GM23338 (cell line): ENCODE data around the gene CD247. TPM values are rescaled to one million over a fixed set of nuclear protein-coding genes. Genes with fewer than 3 reads are reported as not detected.

Source experiments
- ATAC-seq: fragments of 200-7000 bp; cut with Tn5 transposase; 3 replicates; pipeline ENCODE4 v1.9.1; 2020
- DNase-seq: peaks from one replicate; pipeline ENCODE4 v3.0.0-alpha.2; 2015; ENCODE audit warnings: low spot score
- H2AFZ ChIP-seq: fragments of 200-600 bp; sonication (generic); 2 replicates; pipeline ENCODE4 v1.8.0; 2016; ENCODE audit warnings: antibody characterized with exemption, mild to moderate bottlenecking, moderate library complexity
- H3F3A ChIP-seq: fragments of 200-600 bp; sonication (generic); replicated peaks from 2 replicates; pipeline ENCODE4 v1.8.0; 2017; ENCODE audit warnings: antibody characterized with exemption, mixed run types, low read depth
- H3K27ac ChIP-seq: fragments of 200-600 bp; sonication (generic); 2 replicates; pipeline ENCODE4 v1.6.1; 2016; ENCODE audit warnings: low read depth
- H3K27me3 ChIP-seq: fragments of 200-600 bp; sonication (generic); 2 replicates; pipeline ENCODE4 v1.8.0; 2016; ENCODE audit warnings: mild to moderate bottlenecking, mixed run types, moderate library complexity; ENCODE audit not compliant: insufficient read depth
- H3K36me3 ChIP-seq: fragments of 200-600 bp; sonication (generic); 2 replicates; pipeline ENCODE4 v1.8.0; 2016; ENCODE audit warnings: mild to moderate bottlenecking; ENCODE audit not compliant: insufficient read depth
- H3K4me1 ChIP-seq: fragments of 200-600 bp; sonication (generic); 2 replicates; pipeline ENCODE4 v1.8.0; 2016; ENCODE audit warnings: mild to moderate bottlenecking, moderate library complexity; ENCODE audit not compliant: insufficient read depth
- H3K4me2 ChIP-seq: fragments of 200-600 bp; sonication (generic); 2 replicates; pipeline ENCODE4 v1.7.1; 2017; ENCODE audit warnings: mixed run types
- H3K4me3 ChIP-seq: fragments of 200-600 bp; sonication (generic); 2 replicates; pipeline ENCODE4 v1.6.1; 2016; ENCODE audit warnings: mixed run types
- H3K79me2 ChIP-seq: fragments of 200-600 bp; sonication (generic); replicated peaks from 2 replicates; pipeline ENCODE4 v1.8.0; 2017; ENCODE audit warnings: mild to moderate bottlenecking; ENCODE audit not compliant: insufficient read depth
- H3K9me2 ChIP-seq: fragments of 200-600 bp; sonication (generic); 2 replicates; pipeline ENCODE4 v1.8.0; 2017; ENCODE audit not compliant: insufficient read depth
- H4K20me1 ChIP-seq: fragments of 200-600 bp; sonication (generic); replicated peaks from 2 replicates; pipeline ENCODE4 v1.8.0; 2017; ENCODE audit warnings: mild to moderate bottlenecking; ENCODE audit not compliant: insufficient read depth
- H3K27ac Mint-ChIP-seq: 2 replicates; pipeline ENCODE4 v1.8.0; 2020; ENCODE audit warnings: inconsistent platforms, mild to moderate bottlenecking, moderate library complexity, mixed read lengths
- H3K27me3 Mint-ChIP-seq: 3 replicates; pipeline ENCODE4 v1.8.0; 2022; ENCODE audit warnings: low read depth, mild to moderate bottlenecking, moderate library complexity, mixed read lengths, inconsistent platforms; ENCODE audit not compliant: insufficient read depth, poor library complexity
- H3K36me3 Mint-ChIP-seq: 3 replicates; pipeline ENCODE4 v1.8.0; 2021; ENCODE audit warnings: low read depth, mild to moderate bottlenecking, inconsistent platforms, moderate library complexity, mixed read lengths
- H3K4me1 Mint-ChIP-seq: 3 replicates; pipeline ENCODE4 v1.8.0; 2020; ENCODE audit warnings: mild to moderate bottlenecking, inconsistent platforms, mixed read lengths
- H3K4me3 Mint-ChIP-seq: 3 replicates; pipeline ENCODE4 v1.8.0; 2021; ENCODE audit warnings: moderate library complexity, mild to moderate bottlenecking, inconsistent platforms, mixed read lengths
- H3K9me3 Mint-ChIP-seq: 3 replicates; pipeline ENCODE4 v1.8.0; 2020; ENCODE audit warnings: moderate library complexity, mild to moderate bottlenecking, inconsistent platforms, mixed read lengths
- EZH2 ChIP-seq: fragments of 200-600 bp; sonication (generic); IDR thresholded peaks from one replicate; pipeline ENCODE4 v1.8.0; 2017; ENCODE audit warnings: antibody characterized with exemption, mild to moderate bottlenecking, low read depth; ENCODE audit not compliant: unreplicated experiment
- EZH2phosphoT487 ChIP-seq: fragments of 200-600 bp; sonication (generic); IDR thresholded peaks from one replicate; pipeline ENCODE4 v1.8.1; 2018; ENCODE audit warnings: antibody characterized with exemption; ENCODE audit not compliant: unreplicated experiment
- JUNB ChIP-seq: IDR thresholded peaks from one replicate; pipeline ENCODE4 v1.6.1; 2016; ENCODE audit warnings: antibody characterized with exemption; ENCODE audit not compliant: unreplicated experiment
- NANOG ChIP-seq: IDR thresholded peaks from 2 replicates; pipeline ENCODE4 v1.6.1; 2016; ENCODE audit warnings: antibody characterized with exemption, borderline replicate concordance
- POLR2AphosphoS5 ChIP-seq: IDR thresholded peaks from 2 replicates; pipeline ENCODE4 v1.6.1; 2016; ENCODE audit warnings: antibody characterized with exemption, low read depth
- ZNF331 ChIP-seq: fragments of 250-450 bp; sonication (Bioruptor Pico); IDR thresholded peaks from 2 replicates; pipeline ENCODE4 v1.5.0; 2020; ENCODE audit warnings: low read depth, mild to moderate bottlenecking, moderate library complexity
- polyA plus RNA-seq: library from polyadenylated mRNA; unstranded; fragments of >200 nt; fragmentation: Nextera tagmentation; extraction: Ambion mirVana; gene quantifications from 2 replicates; pipeline ENCODE4 v1.2.1, GENCODE V29; 2016
- total RNA-seq: library from RNA; depleted of rRNA; stranded (reverse); fragments of >200 nt; shearing (Covaris generic); gene quantifications from 2 replicates; pipeline ENCODE4 v1.2.3, GENCODE V29; 2014
- TF ChIP-seq, protein P1 (sequence below): fragments of 250-450 bp; sonication (Bioruptor Pico); IDR thresholded peaks from 2 replicates; pipeline ENCODE4 v1.5.0; 2020; ENCODE audit warnings: mild to moderate bottlenecking, moderate library complexity
- TF ChIP-seq, protein P2 (sequence below): IDR thresholded peaks from 2 replicates; pipeline ENCODE4 v1.6.1; 2016; ENCODE audit warnings: antibody characterized with exemption
- TF ChIP-seq, protein P3 (sequence below), 2 experiments: fragments of 200-600 bp in 1 of 2; sonication (generic) in 1 of 2; conservative IDR thresholded peaks; 2 replicates each; pipeline versions ENCODE4 v1.5.1 to v1.6.1; 2016 to 2017; ENCODE audit warnings: antibody characterized with exemption in 2 of 2, low read depth in 2 of 2, mild to moderate bottlenecking in 2 of 2, moderate library complexity in 1 of 2

CD247 gene
- total and polyA plus RNA-seq, 2 experiments from 2014 or later, result 1.2 to 1.4 TPM

DNA sequence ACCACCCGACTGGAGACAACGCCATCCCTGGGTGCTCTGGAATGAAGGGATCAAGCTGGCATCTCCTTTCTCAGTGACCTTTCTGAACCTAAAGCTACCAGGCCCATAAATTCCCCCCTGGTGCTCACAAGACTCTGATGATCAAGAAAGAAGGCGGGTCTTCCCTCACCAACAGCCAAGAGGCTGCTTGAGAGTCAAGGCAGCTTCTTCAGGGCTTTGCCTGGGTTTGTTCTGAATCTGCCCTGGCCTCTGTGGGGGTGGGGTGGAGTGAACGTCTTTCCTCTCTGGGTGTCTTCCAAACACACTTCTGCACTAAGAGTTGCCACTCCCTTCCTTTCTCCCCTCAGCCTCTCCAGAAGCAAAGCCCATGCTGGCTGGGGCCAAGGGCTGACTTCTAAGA is 36.1 kb downstream of the CD247 start:
- no peaks in the 10 kb centered on the region for H3K9me3 Mint-ChIP-seq
- Histone ChIP-seq H3K79me2 (no peaks in the 10 kb centered on the region), H3K9me2 (no peaks in the 10 kb centered on the region), H3K4me3 (no peak overlapping the region), H4K20me1 (no peaks in the 10 kb centered on the region), H3K4me1 (no peaks in the 10 kb centered on the region), H3K27me3 (no peaks in the 10 kb centered on the region), H3F3A (no peaks in the 10 kb centered on the region), H3K36me3 (no peaks in the 10 kb centered on the region; the same call in 1 of the 2 replicates), H2AFZ (no peak overlapping the region), H3K4me2 (no peak overlapping the region), H3K27ac (no peak overlapping the region)
- ATAC-seq (no peak), DNase-seq (no peak)
- no peak overlapping the region for H3K27ac Mint-ChIP-seq
- H3K27me3 Mint-ChIP-seq, result peaks cover 3% of the 10 kb centered on the region
- H3K36me3 Mint-ChIP-seq, result no peaks in the 10 kb centered on the region
- H3K4me1 Mint-ChIP-seq, result peaks cover 14% of the 10 kb centered on the region
- H3K4me3 Mint-ChIP-seq, result no peak overlapping the region
- TF ChIP-seq, protein P1, sequence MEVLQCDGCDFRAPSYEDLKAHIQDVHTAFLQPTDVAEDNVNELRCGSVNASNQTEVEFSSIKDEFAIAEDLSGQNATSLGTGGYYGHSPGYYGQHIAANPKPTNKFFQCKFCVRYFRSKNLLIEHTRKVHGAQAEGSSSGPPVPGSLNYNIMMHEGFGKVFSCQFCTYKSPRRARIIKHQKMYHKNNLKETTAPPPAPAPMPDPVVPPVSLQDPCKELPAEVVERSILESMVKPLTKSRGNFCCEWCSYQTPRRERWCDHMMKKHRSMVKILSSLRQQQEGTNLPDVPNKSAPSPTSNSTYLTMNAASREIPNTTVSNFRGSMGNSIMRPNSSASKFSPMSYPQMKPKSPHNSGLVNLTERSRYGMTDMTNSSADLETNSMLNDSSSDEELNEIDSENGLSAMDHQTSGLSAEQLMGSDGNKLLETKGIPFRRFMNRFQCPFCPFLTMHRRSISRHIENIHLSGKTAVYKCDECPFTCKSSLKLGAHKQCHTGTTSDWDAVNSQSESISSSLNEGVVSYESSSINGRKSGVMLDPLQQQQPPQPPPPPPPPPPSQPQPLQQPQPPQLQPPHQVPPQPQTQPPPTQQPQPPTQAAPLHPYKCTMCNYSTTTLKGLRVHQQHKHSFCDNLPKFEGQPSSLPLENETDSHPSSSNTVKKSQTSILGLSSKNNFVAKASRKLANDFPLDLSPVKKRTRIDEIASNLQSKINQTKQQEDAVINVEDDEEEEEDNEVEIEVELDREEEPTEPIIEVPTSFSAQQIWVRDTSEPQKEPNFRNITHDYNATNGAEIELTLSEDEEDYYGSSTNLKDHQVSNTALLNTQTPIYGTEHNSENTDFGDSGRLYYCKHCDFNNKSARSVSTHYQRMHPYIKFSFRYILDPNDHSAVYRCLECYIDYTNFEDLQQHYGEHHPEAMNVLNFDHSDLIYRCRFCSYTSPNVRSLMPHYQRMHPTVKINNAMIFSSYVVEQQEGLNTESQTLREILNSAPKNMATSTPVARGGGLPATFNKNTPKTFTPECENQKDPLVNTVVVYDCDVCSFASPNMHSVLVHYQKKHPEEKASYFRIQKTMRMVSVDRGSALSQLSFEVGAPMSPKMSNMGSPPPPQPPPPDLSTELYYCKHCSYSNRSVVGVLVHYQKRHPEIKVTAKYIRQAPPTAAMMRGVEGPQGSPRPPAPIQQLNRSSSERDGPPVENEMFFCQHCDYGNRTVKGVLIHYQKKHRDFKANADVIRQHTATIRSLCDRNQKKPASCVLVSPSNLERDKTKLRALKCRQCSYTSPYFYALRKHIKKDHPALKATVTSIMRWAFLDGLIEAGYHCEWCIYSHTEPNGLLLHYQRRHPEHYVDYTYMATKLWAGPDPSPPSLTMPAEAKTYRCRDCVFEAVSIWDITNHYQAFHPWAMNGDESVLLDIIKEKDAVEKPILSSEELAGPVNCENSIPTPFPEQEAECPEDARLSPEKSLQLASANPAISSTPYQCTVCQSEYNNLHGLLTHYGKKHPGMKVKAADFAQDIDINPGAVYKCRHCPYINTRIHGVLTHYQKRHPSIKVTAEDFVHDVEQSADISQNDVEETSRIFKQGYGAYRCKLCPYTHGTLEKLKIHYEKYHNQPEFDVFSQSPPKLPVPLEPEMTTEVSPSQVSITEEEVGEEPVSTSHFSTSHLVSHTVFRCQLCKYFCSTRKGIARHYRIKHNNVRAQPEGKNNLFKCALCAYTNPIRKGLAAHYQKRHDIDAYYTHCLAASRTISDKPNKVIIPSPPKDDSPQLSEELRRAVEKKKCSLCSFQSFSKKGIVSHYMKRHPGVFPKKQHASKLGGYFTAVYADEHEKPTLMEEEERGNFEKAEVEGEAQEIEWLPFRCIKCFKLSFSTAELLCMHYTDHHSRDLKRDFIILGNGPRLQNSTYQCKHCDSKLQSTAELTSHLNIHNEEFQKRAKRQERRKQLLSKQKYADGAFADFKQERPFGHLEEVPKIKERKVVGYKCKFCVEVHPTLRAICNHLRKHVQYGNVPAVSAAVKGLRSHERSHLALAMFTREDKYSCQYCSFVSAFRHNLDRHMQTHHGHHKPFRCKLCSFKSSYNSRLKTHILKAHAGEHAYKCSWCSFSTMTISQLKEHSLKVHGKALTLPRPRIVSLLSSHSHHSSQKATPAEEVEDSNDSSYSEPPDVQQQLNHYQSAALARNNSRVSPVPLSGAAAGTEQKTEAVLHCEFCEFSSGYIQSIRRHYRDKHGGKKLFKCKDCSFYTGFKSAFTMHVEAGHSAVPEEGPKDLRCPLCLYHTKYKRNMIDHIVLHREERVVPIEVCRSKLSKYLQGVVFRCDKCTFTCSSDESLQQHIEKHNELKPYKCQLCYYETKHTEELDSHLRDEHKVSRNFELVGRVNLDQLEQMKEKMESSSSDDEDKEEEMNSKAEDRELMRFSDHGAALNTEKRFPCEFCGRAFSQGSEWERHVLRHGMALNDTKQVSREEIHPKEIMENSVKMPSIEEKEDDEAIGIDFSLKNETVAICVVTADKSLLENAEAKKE (CRISPR knock-in tag), result no peak

DNA sequence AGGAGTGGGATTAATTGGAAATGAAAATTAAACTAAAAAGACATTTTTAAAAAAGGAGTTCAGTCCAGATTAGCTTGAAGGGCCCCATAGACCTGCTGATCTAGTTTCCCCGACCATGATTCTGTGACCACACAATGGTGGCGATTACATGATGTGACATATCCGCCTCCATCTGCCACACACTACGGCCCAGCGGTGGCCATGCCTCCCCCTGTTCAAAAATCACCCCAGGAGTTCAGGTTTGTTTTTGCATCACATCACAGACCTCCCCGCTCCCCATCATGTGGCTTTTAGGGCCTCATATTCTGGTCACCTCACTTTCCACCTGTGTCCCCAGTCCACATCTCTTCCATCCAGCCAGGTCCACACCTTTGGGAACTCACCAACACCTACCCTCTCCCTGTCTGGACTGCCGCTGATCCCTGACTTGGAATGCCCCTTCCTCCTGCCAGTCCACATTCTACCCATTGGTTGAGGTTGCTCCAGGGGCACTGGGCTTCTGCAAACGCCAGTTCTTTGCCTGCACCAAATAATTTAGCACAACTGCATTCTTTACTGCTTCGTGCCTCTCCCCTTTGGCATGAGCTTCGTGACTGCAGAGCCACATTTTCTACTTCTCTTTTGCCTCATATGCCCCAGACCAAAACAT is 38.9 kb downstream of the CD247 start:
- Histone ChIP-seq H3K4me3 (no peak overlapping the region), H3K4me1 (no peaks in the 10 kb centered on the region), H2AFZ (peak overlapping the region; percentile 69; the same call in 1 of the 2 replicates), H4K20me1 (no peaks in the 10 kb centered on the region), H3K27me3 (no peaks in the 10 kb centered on the region), H3K79me2 (no peaks in the 10 kb centered on the region), H3K9me2 (no peaks in the 10 kb centered on the region), H3F3A (no peaks in the 10 kb centered on the region), H3K27ac (no peak overlapping the region; the same call in 1 of the 2 replicates), H3K36me3 (no peaks in the 10 kb centered on the region; the same call in 1 of the 2 replicates), H3K4me2 (no peak overlapping the region)
- no peaks in the 10 kb centered on the region for H3K4me1 Mint-ChIP-seq
- DNase-seq (no peak), ATAC-seq (no peak)
- no peaks in the 10 kb centered on the region for H3K36me3 Mint-ChIP-seq
- no peak for TF ChIP-seq NANOG
- TF ChIP-seq EZH2, result no peak
- TF ChIP-seq, protein P2, sequence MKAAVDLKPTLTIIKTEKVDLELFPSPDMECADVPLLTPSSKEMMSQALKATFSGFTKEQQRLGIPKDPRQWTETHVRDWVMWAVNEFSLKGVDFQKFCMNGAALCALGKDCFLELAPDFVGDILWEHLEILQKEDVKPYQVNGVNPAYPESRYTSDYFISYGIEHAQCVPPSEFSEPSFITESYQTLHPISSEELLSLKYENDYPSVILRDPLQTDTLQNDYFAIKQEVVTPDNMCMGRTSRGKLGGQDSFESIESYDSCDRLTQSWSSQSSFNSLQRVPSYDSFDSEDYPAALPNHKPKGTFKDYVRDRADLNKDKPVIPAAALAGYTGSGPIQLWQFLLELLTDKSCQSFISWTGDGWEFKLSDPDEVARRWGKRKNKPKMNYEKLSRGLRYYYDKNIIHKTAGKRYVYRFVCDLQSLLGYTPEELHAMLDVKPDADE, result no peak
- no peak for TF ChIP-seq POLR2AphosphoS5
- no peak for TF ChIP-seq EZH2phosphoT487
- no peak for TF ChIP-seq ZNF331 (CRISPR knock-in tag)
- no peak for TF ChIP-seq JUNB
- TF ChIP-seq, protein P3, sequence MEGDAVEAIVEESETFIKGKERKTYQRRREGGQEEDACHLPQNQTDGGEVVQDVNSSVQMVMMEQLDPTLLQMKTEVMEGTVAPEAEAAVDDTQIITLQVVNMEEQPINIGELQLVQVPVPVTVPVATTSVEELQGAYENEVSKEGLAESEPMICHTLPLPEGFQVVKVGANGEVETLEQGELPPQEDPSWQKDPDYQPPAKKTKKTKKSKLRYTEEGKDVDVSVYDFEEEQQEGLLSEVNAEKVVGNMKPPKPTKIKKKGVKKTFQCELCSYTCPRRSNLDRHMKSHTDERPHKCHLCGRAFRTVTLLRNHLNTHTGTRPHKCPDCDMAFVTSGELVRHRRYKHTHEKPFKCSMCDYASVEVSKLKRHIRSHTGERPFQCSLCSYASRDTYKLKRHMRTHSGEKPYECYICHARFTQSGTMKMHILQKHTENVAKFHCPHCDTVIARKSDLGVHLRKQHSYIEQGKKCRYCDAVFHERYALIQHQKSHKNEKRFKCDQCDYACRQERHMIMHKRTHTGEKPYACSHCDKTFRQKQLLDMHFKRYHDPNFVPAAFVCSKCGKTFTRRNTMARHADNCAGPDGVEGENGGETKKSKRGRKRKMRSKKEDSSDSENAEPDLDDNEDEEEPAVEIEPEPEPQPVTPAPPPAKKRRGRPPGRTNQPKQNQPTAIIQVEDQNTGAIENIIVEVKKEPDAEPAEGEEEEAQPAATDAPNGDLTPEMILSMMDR (conservative IDR thresholded peaks at IDR 0.05; ENCODE audit: low read depth in 2 of 2), result no peak
- no peaks in the 10 kb centered on the region for H3K9me3 Mint-ChIP-seq
- H3K4me3 Mint-ChIP-seq, result no peak overlapping the region
- H3K27ac Mint-ChIP-seq, result no peak overlapping the region
- H3K27me3 Mint-ChIP-seq, result peaks cover 2% of the 10 kb centered on the region
